WTC11 (cell line): Measurements from ENCODE around the gene NT5DC4. TPM values are rescaled to one million over a fixed set of nuclear protein-coding genes. Genes with fewer than 3 reads are reported as not detected.

ENCODE experiments used
- ATAC-seq: fragments of 200-7000 bp; cut with Tn5 transposase; 2 replicates; pipeline ENCODE4 v1.10.0; 2021; ENCODE audit warnings: mild to moderate bottlenecking, moderate library complexity
- CTCF ChIA-PET: fragments of 300-600 bp; sonication (Branson Sonifier 250); formaldehyde crosslinking; loops from one replicate; lab custom pipeline; 2021; ENCODE audit warnings: antibody characterized with exemption; lab: Charles Lee
- POLR2A ChIA-PET: fragments of 350-600 bp; sonication (Branson Sonifier 250); formaldehyde crosslinking; loops from one replicate; lab custom pipeline; 2021; ENCODE audit warnings: antibody characterized with exemption; lab: Charles Lee
- DNase-seq: peaks from one replicate; pipeline ENCODE4 v3.0.0; 2021; ENCODE audit warnings: low spot score
- H3K27ac Mint-ChIP-seq: 2 replicates; pipeline ENCODE4 v1.8.0; 2021; ENCODE audit warnings: mixed read lengths
- H3K27me3 Mint-ChIP-seq: 2 replicates; pipeline ENCODE4 v1.8.0; 2021; ENCODE audit warnings: low read depth, mild to moderate bottlenecking, moderate library complexity, mixed read lengths
- H3K36me3 Mint-ChIP-seq: 2 replicates; pipeline ENCODE4 v1.8.0; 2021; ENCODE audit warnings: mixed read lengths
- H3K4me1 Mint-ChIP-seq: 2 replicates; pipeline ENCODE4 v1.8.0; 2022; ENCODE audit warnings: mixed read lengths
- H3K4me3 Mint-ChIP-seq: 2 replicates; pipeline ENCODE4 v1.8.0; 2021; ENCODE audit warnings: mild to moderate bottlenecking, moderate library complexity, mixed read lengths
- H3K9me3 Mint-ChIP-seq: 2 replicates; pipeline ENCODE4 v1.8.0; 2021; ENCODE audit warnings: mixed read lengths
- FOXJ3 ChIP-seq: sonication (generic); formaldehyde crosslinking; IDR thresholded peaks from 2 replicates; pipeline ENCODE4 v1.9.0; 2021; ENCODE audit warnings: missing genetic modification reagents, mild to moderate bottlenecking, borderline replicate concordance
- GABPB1 ChIP-seq: sonication (generic); formaldehyde crosslinking; IDR thresholded peaks from 2 replicates; pipeline ENCODE4 v1.8.1; 2023; ENCODE audit warnings: mild to moderate bottlenecking, missing genetic modification reagents
- MYBL2 ChIP-seq: sonication (generic); formaldehyde crosslinking; IDR thresholded peaks from 2 replicates; pipeline ENCODE4 v1.8.1; 2023; ENCODE audit warnings: mild to moderate bottlenecking, moderate library complexity, missing genetic modification reagents
- RELA ChIP-seq: sonication (generic); formaldehyde crosslinking; IDR thresholded peaks from 2 replicates; pipeline ENCODE4 v1.8.1; 2022; ENCODE audit warnings: missing genetic modification reagents, mild to moderate bottlenecking, borderline replicate concordance
- SP1 ChIP-seq: sonication (generic); formaldehyde crosslinking; conservative IDR thresholded peaks from 2 replicates; pipeline ENCODE4 v1.8.1; 2022; ENCODE audit warnings: missing genetic modification reagents
- ZNF263 ChIP-seq: sonication (generic); formaldehyde crosslinking; IDR thresholded peaks from 2 replicates; pipeline ENCODE4 v1.8.1; 2022; ENCODE audit warnings: low read depth, mild to moderate bottlenecking, moderate library complexity, missing genetic modification reagents
- ZNF396 ChIP-seq: fragments of 250-450 bp; sonication (Bioruptor Pico); IDR thresholded peaks from 2 replicates; pipeline ENCODE4 v1.8.0; 2021; ENCODE audit warnings: mild to moderate bottlenecking, moderate library complexity, borderline replicate concordance
- total RNA-seq: library from RNA; stranded (reverse); gene quantifications from 3 replicates; pipeline ENCODE4 v1.2.3, GENCODE V29; 2021
- TF ChIP-seq, protein P1 (sequence below): fragments of 250-450 bp; sonication (Bioruptor Pico); IDR thresholded peaks from 2 replicates; pipeline ENCODE4 v1.8.0; 2021; ENCODE audit warnings: mild to moderate bottlenecking
- TF ChIP-seq, protein P2 (sequence below): sonication (generic); formaldehyde crosslinking; IDR thresholded peaks from 2 replicates; pipeline ENCODE4 v1.8.1; 2022; ENCODE audit warnings: mild to moderate bottlenecking, missing genetic modification reagents, moderate library complexity, borderline replicate concordance
- TF ChIP-seq, protein P3 (sequence below): sonication (generic); formaldehyde crosslinking; IDR thresholded peaks from 2 replicates; pipeline ENCODE4 v1.8.0; 2022; ENCODE audit warnings: mild to moderate bottlenecking, missing genetic modification reagents
- TF ChIP-seq, protein P4 (sequence below): fragments of 250-450 bp; sonication (Bioruptor Pico); conservative IDR thresholded peaks from 2 replicates; pipeline ENCODE4 v1.9.0; 2021; ENCODE audit warnings: mild to moderate bottlenecking
- TF ChIP-seq, protein P5 (sequence below): sonication (generic); formaldehyde crosslinking; IDR thresholded peaks from 2 replicates; pipeline ENCODE4 v1.8.0; 2022; ENCODE audit warnings: mild to moderate bottlenecking, missing genetic modification reagents
- TF ChIP-seq, protein P6 (sequence below): sonication (generic); formaldehyde crosslinking; IDR thresholded peaks from 2 replicates; pipeline ENCODE4 v1.8.1; 2023; ENCODE audit warnings: mild to moderate bottlenecking, missing genetic modification reagents, borderline replicate concordance
- TF ChIP-seq, protein P7 (sequence below): sonication (generic); formaldehyde crosslinking; IDR thresholded peaks from 2 replicates; pipeline ENCODE4 v1.8.1; 2022; ENCODE audit warnings: low read depth, missing genetic modification reagents, borderline replicate concordance

The NT5DC4 gene
- total RNA-seq, 1 experiment from 2014 or later = not detected

DNA sequence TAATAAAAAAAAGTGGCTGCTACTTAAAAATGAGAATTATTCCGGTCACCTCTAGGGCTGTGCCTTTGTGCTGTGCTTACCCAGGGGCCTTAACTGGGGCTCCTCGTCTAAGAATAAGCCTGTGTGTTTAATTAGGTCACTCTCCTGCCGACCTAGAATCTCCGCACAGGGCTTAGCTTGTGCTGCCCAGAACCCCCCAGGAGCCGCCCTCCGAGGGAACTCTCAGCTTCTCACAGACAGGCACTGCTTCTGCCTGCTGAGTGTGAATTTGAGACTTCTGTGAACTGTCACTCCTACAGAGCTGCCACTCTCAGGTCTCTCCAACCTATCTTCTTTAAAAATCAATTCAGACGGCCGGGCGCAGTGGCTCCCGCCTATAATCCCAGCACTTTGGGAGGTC is 11.9 kb upstream of the NT5DC4 start (continued):
- TF ChIP-seq, protein P1, sequence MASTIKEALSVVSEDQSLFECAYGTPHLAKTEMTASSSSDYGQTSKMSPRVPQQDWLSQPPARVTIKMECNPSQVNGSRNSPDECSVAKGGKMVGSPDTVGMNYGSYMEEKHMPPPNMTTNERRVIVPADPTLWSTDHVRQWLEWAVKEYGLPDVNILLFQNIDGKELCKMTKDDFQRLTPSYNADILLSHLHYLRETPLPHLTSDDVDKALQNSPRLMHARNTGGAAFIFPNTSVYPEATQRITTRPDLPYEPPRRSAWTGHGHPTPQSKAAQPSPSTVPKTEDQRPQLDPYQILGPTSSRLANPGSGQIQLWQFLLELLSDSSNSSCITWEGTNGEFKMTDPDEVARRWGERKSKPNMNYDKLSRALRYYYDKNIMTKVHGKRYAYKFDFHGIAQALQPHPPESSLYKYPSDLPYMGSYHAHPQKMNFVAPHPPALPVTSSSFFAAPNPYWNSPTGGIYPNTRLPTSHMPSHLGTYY (CRISPR knock-in tag) = no peak
- TF ChIP-seq, protein P2, sequence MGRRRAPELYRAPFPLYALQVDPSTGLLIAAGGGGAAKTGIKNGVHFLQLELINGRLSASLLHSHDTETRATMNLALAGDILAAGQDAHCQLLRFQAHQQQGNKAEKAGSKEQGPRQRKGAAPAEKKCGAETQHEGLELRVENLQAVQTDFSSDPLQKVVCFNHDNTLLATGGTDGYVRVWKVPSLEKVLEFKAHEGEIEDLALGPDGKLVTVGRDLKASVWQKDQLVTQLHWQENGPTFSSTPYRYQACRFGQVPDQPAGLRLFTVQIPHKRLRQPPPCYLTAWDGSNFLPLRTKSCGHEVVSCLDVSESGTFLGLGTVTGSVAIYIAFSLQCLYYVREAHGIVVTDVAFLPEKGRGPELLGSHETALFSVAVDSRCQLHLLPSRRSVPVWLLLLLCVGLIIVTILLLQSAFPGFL (CRISPR knock-in tag) = no peak
- TF ChIP-seq, protein P3, sequence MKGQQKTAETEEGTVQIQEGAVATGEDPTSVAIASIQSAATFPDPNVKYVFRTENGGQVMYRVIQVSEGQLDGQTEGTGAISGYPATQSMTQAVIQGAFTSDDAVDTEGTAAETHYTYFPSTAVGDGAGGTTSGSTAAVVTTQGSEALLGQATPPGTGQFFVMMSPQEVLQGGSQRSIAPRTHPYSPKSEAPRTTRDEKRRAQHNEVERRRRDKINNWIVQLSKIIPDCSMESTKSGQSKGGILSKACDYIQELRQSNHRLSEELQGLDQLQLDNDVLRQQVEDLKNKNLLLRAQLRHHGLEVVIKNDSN (CRISPR knock-in tag) = no peak
- TF ChIP-seq SP1 (CRISPR knock-in tag) (no peak), ZNF263 (CRISPR knock-in tag) (no peak), ZNF396 (CRISPR knock-in tag) (no peak)

DNA sequence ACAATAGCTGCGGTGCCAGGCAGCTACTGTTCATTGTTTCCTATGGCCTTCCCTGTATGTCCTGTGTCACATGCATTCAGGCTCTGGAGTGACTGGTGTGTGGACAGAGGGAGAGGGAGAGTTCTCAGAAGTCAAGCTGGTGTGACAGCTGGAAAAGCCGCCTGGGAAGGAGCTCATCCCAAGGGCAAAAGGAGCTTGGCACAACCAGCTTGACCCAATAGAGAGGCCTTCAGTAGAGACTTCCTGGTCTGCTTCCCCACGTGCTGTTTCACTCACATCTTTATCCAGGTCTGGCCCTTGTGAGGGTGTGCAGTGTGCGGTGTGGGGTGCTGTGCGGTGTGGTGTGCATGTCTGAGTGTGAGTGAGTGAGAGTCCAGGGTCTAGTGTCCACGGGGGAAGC is 11.1 kb upstream of the NT5DC4 start:
- H3K27ac Mint-ChIP-seq = no peak overlapping the region
- no peak for ATAC-seq
- DNase-seq = no peak
- H3K9me3 Mint-ChIP-seq = no peaks in the 10 kb centered on the region
- H3K36me3 Mint-ChIP-seq = no peaks in the 10 kb centered on the region
- no peaks in the 10 kb centered on the region; the same call in 1 of the 2 replicates for H3K27me3 Mint-ChIP-seq
- H3K4me1 Mint-ChIP-seq = peaks cover 4% of the 10 kb centered on the region; the same call in 1 of the 2 replicates
- H3K4me3 Mint-ChIP-seq = no peak overlapping the region
- CTCF ChIA-PET = interaction anchor here (1.0 to 1.5 kb wide), 3 partner anchors 19 to 232 kb away, joined by 3 to 4 read pairs (median 3); no protein-coding TSS in a partner anchor
- TF ChIP-seq, protein P4, sequence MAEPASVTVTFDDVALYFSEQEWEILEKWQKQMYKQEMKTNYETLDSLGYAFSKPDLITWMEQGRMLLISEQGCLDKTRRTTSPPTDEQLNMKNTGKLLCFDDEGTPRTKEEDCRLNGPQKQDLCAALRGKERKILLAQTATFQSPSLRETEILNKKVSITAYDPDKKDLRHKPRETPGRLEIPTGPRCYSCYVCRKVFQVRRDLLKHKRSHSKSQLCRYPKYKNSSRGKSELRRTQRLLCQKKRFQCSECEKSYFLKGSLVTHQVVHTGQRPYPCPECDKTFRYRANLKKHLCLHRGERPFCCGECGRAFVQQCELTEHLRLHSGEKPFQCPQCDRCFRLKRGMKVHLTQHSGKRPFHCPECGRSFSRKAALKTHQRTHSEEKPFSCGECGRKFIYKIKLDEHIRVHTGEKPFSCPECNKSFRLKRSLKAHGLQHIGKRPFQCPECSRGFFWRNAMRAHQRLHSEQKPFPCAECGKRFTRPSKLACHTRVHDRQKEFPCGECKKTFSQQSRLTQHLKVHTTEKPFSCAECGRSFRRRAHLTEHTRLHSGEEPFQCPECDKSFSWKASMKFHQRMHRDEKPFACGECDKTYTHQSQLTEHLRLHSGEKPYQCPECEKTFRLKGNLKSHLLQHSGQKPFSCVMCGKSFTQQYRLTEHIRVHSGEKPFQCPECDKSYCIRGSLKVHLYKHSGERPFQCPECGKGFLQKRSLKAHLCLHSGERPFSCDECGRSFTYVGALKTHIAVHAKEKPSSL = no peak
- TF ChIP-seq MYBL2 (no peak), RELA (CRISPR knock-in tag) (no peak), GABPB1 (CRISPR knock-in tag) (no peak), FOXJ3 (no peak)
- TF ChIP-seq, protein P5, sequence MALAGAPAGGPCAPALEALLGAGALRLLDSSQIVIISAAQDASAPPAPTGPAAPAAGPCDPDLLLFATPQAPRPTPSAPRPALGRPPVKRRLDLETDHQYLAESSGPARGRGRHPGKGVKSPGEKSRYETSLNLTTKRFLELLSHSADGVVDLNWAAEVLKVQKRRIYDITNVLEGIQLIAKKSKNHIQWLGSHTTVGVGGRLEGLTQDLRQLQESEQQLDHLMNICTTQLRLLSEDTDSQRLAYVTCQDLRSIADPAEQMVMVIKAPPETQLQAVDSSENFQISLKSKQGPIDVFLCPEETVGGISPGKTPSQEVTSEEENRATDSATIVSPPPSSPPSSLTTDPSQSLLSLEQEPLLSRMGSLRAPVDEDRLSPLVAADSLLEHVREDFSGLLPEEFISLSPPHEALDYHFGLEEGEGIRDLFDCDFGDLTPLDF (CRISPR knock-in tag) = no peak
- TF ChIP-seq, protein P3 (CRISPR knock-in tag) = no peak
- TF ChIP-seq, protein P6, sequence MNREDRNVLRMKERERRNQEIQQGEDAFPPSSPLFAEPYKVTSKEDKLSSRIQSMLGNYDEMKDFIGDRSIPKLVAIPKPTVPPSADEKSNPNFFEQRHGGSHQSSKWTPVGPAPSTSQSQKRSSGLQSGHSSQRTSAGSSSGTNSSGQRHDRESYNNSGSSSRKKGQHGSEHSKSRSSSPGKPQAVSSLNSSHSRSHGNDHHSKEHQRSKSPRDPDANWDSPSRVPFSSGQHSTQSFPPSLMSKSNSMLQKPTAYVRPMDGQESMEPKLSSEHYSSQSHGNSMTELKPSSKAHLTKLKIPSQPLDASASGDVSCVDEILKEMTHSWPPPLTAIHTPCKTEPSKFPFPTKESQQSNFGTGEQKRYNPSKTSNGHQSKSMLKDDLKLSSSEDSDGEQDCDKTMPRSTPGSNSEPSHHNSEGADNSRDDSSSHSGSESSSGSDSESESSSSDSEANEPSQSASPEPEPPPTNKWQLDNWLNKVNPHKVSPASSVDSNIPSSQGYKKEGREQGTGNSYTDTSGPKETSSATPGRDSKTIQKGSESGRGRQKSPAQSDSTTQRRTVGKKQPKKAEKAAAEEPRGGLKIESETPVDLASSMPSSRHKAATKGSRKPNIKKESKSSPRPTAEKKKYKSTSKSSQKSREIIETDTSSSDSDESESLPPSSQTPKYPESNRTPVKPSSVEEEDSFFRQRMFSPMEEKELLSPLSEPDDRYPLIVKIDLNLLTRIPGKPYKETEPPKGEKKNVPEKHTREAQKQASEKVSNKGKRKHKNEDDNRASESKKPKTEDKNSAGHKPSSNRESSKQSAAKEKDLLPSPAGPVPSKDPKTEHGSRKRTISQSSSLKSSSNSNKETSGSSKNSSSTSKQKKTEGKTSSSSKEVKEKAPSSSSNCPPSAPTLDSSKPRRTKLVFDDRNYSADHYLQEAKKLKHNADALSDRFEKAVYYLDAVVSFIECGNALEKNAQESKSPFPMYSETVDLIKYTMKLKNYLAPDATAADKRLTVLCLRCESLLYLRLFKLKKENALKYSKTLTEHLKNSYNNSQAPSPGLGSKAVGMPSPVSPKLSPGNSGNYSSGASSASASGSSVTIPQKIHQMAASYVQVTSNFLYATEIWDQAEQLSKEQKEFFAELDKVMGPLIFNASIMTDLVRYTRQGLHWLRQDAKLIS (CRISPR knock-in tag) = no peak
- TF ChIP-seq, protein P7, sequence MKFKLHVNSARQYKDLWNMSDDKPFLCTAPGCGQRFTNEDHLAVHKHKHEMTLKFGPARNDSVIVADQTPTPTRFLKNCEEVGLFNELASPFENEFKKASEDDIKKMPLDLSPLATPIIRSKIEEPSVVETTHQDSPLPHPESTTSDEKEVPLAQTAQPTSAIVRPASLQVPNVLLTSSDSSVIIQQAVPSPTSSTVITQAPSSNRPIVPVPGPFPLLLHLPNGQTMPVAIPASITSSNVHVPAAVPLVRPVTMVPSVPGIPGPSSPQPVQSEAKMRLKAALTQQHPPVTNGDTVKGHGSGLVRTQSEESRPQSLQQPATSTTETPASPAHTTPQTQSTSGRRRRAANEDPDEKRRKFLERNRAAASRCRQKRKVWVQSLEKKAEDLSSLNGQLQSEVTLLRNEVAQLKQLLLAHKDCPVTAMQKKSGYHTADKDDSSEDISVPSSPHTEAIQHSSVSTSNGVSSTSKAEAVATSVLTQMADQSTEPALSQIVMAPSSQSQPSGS (CRISPR knock-in tag) = no peak
- TF ChIP-seq, protein P1 (CRISPR knock-in tag) = no peak
- POLR2A ChIA-PET = interaction anchor here (0.5 kb wide), 1 partner anchor 87 kb away, joined by 3 read pairs; no protein-coding TSS in a partner anchor
